Heart right ventricle (tissue), 16 donors: ENCODE results near the gene AMER2. TPM values are rescaled to one million over a fixed set of nuclear protein-coding genes. Genes with fewer than 3 reads are reported as not detected.

Experiments
- ATAC-seq, 8 donors: fragments of 200-7000 bp; cut with Tn5 transposase; one replicate each; pipeline ENCODE4 v1.9.1; 2020; ENCODE audit warnings: mild to moderate bottlenecking in 8 of 8, moderate library complexity in 8 of 8, moderate number of reproducible peaks in 1 of 8
- DNase-seq, 2 donors: peaks; one replicate each; pipeline ENCODE4 v3.0.0-alpha.2; 2020
- H3K27ac ChIP-seq, 10 donors: fragments of 200-600 bp; sonication (generic) in 2 of 10; one replicate each; pipeline versions ENCODE4 v1.5.0 to v1.8.0; 2020 to 2022; ENCODE audit warnings: mild to moderate bottlenecking in 3 of 10
- H3K27me3 ChIP-seq, 7 donors: fragments of 200-600 bp; one replicate each; pipeline ENCODE4 v1.8.0; 2021 to 2022; ENCODE audit warnings: mild to moderate bottlenecking in 2 of 7
- H3K36me3 ChIP-seq, 9 donors: fragments of 200-600 bp; sonication (generic) in 1 of 9; one replicate each; pipeline versions ENCODE4 v1.5.0 to v1.8.0; 2020 to 2022; ENCODE audit warnings: mild to moderate bottlenecking in 2 of 9
- H3K4me1 ChIP-seq, 9 donors: fragments of 200-600 bp; sonication (generic) in 1 of 9; one replicate each; pipeline versions ENCODE4 v1.5.0 to v1.8.0; 2020 to 2022; ENCODE audit warnings: mild to moderate bottlenecking in 4 of 9
- H3K4me3 ChIP-seq, 10 donors: fragments of 200-600 bp; sonication (generic) in 2 of 10; one replicate each; pipeline versions ENCODE4 v1.5.0 to v1.8.0; 2020 to 2022; ENCODE audit warnings: mild to moderate bottlenecking in 7 of 10, moderate library complexity in 2 of 10
- H3K9me3 ChIP-seq, 11 donors: fragments of 200-600 bp in 10 of 11; sonication (generic) in 2 of 11; one replicate each; pipeline versions ENCODE4 v1.5.0 to v1.8.0; 2013 to 2022; ENCODE audit warnings: mild to moderate bottlenecking in 2 of 11, control low read depth in 1 of 11, moderate library complexity in 1 of 11
- CTCF ChIP-seq, 9 donors: fragments of 200-600 bp; sonication (generic) in 2 of 9; IDR thresholded peaks; one replicate each; pipeline versions ENCODE4 v1.5.0 to v1.8.0; 2021 to 2022; ENCODE audit warnings: antibody characterized with exemption in 9 of 9, mild to moderate bottlenecking in 5 of 9, moderate library complexity in 1 of 9
- WGBS, 2 donors: extraction: QIAGEN DNeasy Blood & Tissue Kit; methylation state at CpG; one replicate each; pipeline ENCODE4 v1.1.7; 2013; ENCODE audit warnings: inconsistent platforms in 1 of 2; 5-methylcytosine and 5-hydroxymethylcytosine counted together
- intact Hi-C, 10 donors: fragments of 100-400 bp; cut with DNase I; formaldehyde crosslinking; loops; one replicate each; pipeline versions ENCODE4 v1.11.1 to v1.14.2; 2022
- polyA plus RNA-seq, 2 donors: library from polyadenylated mRNA; stranded (reverse); fragments of 200-250 nt; gene quantifications; one replicate each; pipeline ENCODE4 v1.2.3, GENCODE V29; 2013
- total RNA-seq, 10 donors: library from RNA; stranded (reverse); fragmentation: NEBNext Ultra II Directional in 3 of 10; extraction: Animal tissue kit (Norgen Biotek cat#: 25700) in 3 of 10; gene quantifications; one replicate each; pipeline versions ENCODE4 v1.2.1 to v1.2.4, GENCODE V29; 2021 to 2023
- donor health status: Arrhythmogenic right ventricular cardiomyopathy.
- donor health status: ischemic (EF 13 %, LVEDD 7.1; RV severe dilation, severe dysfunction).
- donor health status: healthy with polysubstance abuse.
- donor health status: DM: no; HTN: yes; CAD: no.
- donor health status: DM: no; HTN: no; CAD: no.
- donor health status: ischemic (EF 25% LVEDD 6.9; RV normal size, moderate dysfunction).
- donor health status: ischemic (EF 25% LVEDD 5.7; RV mildly dilated, moderate dysfunction).
- donor health status: healthy.
- donor health status: DM: yes; HTN: yes; CAD: no.
- donor health status: Ischemic cardiomyopathy.
- donor health status: ischemic (EF 35%, LVEDD 5.7; RV mildly dilated, moderate dysfunction).
- donor health status: nonischemic (EF 11% LVEDD 7.7; RV severe dilation, severe dysfunction).
- donor health status: DM: yes; HTN: yes; CAD: no.
- donor health status: PGD.
- donor health status: ischemic (EF 29% LVEDD 5.4; RV normal size, mild dysfunction).
- donor health status: nonischemic (EF 23%, LVEDD 6.1; RV moderate dilation, normal function).

The AMER2 gene
- total and polyA plus RNA-seq, 12 donors: not detected

- DNase-seq: no peak
- Histone ChIP-seq H3K36me3 (no peaks in the 10 kb centered on the region), H3K4me3 (no peak overlapping the region), H3K27me3 (peaks cover 0 to 28% (median 20%) of the 10 kb centered on the region in 7 donors), H3K27ac (no peak overlapping the region), H3K4me1 (no peaks in the 10 kb centered on the region), H3K9me3 (peaks cover 0 to 4% (median 0%) of the 10 kb centered on the region in 11 donors)
- intact Hi-C loops: no loop called here
- no peak for ATAC-seq
- WGBS, 2 donors: 74 to 78% methylated on average over 4 of the region's 4 CpGs
- TF ChIP-seq CTCF (IDR thresholded peaks at IDR 0.05): no peak
These were observed 24.3 kb downstream of the AMER2 start for GRCh38 chr13:25147638-25148401.

- 76 to 80% methylated on average over 7 of the region's 7 CpGs for WGBS, 2 donors
- Histone ChIP-seq H3K27me3 (peaks cover 0 to 28% (median 7%) of the 10 kb centered on the region in 7 donors), H3K36me3 (no peaks in the 10 kb centered on the region), H3K27ac (no peak overlapping the region), H3K4me1 (no peaks in the 10 kb centered on the region), H3K4me3 (no peak overlapping the region), H3K9me3 (peaks cover 0 to 4% (median 0%) of the 10 kb centered on the region in 11 donors)
- ATAC-seq (no peak), DNase-seq (no peak)
- no peak for TF ChIP-seq CTCF (IDR thresholded peaks at IDR 0.05)
- intact Hi-C loops: no loop called here
These were observed 28.4 kb downstream of the AMER2 start for GRCh38 chr13:25143706-25144105.

- Histone ChIP-seq H3K27ac (no peak overlapping the region), H3K36me3 (no peaks in the 10 kb centered on the region), H3K27me3 (peaks cover 0 to 48% (median 20%) of the 10 kb centered on the region in 7 donors), H3K9me3 (no peaks in the 10 kb centered on the region), H3K4me3 (no peak overlapping the region), H3K4me1 (no peaks in the 10 kb centered on the region)
- ATAC-seq: no peak
- 84 to 89% methylated on average over 5 of the region's 5 CpGs for WGBS, 2 donors
- TF ChIP-seq CTCF (IDR thresholded peaks at IDR 0.05): no peak
- DNase-seq: no peak
- intact Hi-C loops: no loop called here
These were observed 31.0 kb downstream of the AMER2 start for GRCh38 chr13:25141042-25141441.

GRCh38 chr13:25137788-25138115 is 34.3 kb downstream of the AMER2 start:
- Histone ChIP-seq H3K4me3 (no peak overlapping the region), H3K27ac (no peak overlapping the region), H3K4me1 (no peaks in the 10 kb centered on the region), H3K36me3 (no peaks in the 10 kb centered on the region), H3K9me3 (peaks cover 0 to 10% (median 0%) of the 10 kb centered on the region in 11 donors), H3K27me3 (peaks cover 0 to 60% (median 32%) of the 10 kb centered on the region in 7 donors)
- DNase-seq (no peak), ATAC-seq (no peak)
- intact Hi-C loops: no loop called here
- TF ChIP-seq CTCF (IDR thresholded peaks at IDR 0.05): no peak
- 65 to 67% methylated on average over 3 of the region's 3 CpGs for WGBS, 2 donors
